SK-N-SH (cell line): Measurements from ENCODE around the gene PSMB8.

Source experiments
- EP300 ChIP-seq, 2 experiments: IDR thresholded peaks; 2 replicates each; pipeline versions ENCODE4 v1.4.0 to v1.6.1; 2012; ENCODE audit warnings: borderline replicate concordance in 1 of 2, low read depth in 1 of 2, low read length in 1 of 2
- FOXJ3 ChIP-seq: sonication (generic); formaldehyde crosslinking; IDR thresholded peaks from 2 replicates; pipeline ENCODE4 v1.5.1; 2020; ENCODE audit warnings: mild to moderate bottlenecking, missing genetic modification reagents
- FOXM1 ChIP-seq: IDR thresholded peaks from 2 replicates; pipeline ENCODE4 v1.4.0; 2012; ENCODE audit warnings: low read depth, mild to moderate bottlenecking
- MAX ChIP-seq: IDR thresholded peaks from 2 replicates; pipeline ENCODE4 v1.4.0; 2012; ENCODE audit warnings: low read depth
- TCF12 ChIP-seq: IDR thresholded peaks from 2 replicates; pipeline ENCODE4 v1.4.0; 2012
- YY1 ChIP-seq: IDR thresholded peaks from 2 replicates; pipeline ENCODE4 v1.4.0; 2012; ENCODE audit warnings: low read depth, mild to moderate bottlenecking
- TF ChIP-seq, protein P1 (sequence below): fragments of 200-600 bp; sonication (generic); IDR thresholded peaks from 2 replicates; pipeline ENCODE4 v1.6.1; 2017; ENCODE audit warnings: antibody characterized with exemption, mild to moderate bottlenecking, moderate library complexity
- TF ChIP-seq, protein P2 (sequence below): IDR thresholded peaks from 2 replicates; pipeline ENCODE4; 2012

GRCh38 chr6:32843331-32843978, 392 bp downstream of the PSMB8 start:
- TF ChIP-seq, protein P1, sequence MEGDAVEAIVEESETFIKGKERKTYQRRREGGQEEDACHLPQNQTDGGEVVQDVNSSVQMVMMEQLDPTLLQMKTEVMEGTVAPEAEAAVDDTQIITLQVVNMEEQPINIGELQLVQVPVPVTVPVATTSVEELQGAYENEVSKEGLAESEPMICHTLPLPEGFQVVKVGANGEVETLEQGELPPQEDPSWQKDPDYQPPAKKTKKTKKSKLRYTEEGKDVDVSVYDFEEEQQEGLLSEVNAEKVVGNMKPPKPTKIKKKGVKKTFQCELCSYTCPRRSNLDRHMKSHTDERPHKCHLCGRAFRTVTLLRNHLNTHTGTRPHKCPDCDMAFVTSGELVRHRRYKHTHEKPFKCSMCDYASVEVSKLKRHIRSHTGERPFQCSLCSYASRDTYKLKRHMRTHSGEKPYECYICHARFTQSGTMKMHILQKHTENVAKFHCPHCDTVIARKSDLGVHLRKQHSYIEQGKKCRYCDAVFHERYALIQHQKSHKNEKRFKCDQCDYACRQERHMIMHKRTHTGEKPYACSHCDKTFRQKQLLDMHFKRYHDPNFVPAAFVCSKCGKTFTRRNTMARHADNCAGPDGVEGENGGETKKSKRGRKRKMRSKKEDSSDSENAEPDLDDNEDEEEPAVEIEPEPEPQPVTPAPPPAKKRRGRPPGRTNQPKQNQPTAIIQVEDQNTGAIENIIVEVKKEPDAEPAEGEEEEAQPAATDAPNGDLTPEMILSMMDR, result no peak
- TF ChIP-seq FOXJ3 (no peak), FOXM1 (no peak), YY1 (no peak), MAX (no peak), EP300 (IDR thresholded peaks at IDR 0.05; ENCODE audit: borderline replicate concordance in 1 of 2, low read depth in 1 of 2, low read length in 1 of 2) (no peak), TCF12 (no peak)
- TF ChIP-seq, protein P2, sequence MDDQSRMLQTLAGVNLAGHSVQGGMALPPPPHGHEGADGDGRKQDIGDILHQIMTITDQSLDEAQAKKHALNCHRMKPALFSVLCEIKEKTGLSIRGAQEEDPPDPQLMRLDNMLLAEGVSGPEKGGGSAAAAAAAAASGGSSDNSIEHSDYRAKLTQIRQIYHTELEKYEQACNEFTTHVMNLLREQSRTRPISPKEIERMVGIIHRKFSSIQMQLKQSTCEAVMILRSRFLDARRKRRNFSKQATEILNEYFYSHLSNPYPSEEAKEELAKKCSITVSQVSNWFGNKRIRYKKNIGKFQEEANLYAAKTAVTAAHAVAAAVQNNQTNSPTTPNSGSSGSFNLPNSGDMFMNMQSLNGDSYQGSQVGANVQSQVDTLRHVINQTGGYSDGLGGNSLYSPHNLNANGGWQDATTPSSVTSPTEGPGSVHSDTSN, result no peak
